ENCODE measurements around the gene PPP1R36. TPM values are rescaled to one million over a fixed set of nuclear protein-coding genes. Genes with fewer than 3 reads are reported as not detected.

PPP1R36 gene
- total RNA-seq, 1 donor from 2014 or later, result 1.3 TPM

- Mint-ChIP-seq H3K9me3 (no peaks in the 10 kb centered on the region), H3K27ac (no peak overlapping the region), H3K4me1 (peaks cover 36% of the 10 kb centered on the region), H3K27me3 (ENCODE audit: low read depth) (no peaks in the 10 kb centered on the region), H3K36me3 (no peaks in the 10 kb centered on the region), H3K4me3 (no peak overlapping the region)
- DNase-seq (ENCODE audit: low spot score in 2 of 2, unreplicated experiment in 2 of 2), result no peak
- no peak for TF ChIP-seq CTCF (IDR thresholded peaks at IDR 0.05; ENCODE audit: unreplicated experiment)
Observed at GRCh38 chr14:64634558-64634957, 84.8 kb downstream of the PPP1R36 start.

DNA sequence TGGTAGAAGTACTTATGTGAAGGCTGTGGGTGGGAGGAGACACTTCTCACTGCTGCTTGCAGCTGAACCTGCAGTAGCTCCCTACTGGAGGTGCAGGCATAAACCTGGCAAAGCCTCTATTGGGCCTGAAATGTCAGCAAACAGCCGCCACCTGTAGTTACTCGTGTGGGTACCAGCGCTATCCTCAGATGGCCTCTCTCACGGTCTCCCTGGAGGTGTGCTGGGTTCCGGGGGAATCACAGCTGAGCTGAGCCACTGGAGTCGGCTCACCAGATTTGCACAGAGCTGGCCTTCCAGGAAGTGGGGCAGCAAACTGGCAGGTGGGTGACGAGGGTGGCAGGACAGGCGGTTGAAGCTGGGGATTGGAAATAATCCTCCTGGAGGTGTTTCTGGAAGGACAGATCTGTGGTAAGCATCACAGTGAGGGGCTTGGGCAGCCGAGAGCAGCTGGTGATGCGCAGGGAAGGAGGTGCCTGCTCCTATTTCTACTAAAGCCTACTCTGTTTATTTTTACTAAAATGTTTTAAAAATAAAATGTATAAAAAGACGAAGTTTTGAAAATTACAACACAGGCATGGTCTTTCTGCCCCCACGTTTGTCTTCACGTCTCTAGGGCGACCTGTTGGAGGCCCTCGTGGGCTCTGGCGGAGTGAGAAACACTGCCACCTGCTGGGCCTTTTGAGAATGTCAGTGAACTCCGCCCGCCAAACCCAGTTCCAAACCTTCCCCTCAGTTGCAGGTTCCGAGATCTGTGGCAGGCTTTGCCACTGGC lies 86.6 kb downstream of the PPP1R36 start:
- H3K4me3 Mint-ChIP-seq, result no peak overlapping the region
- TF ChIP-seq CTCF (IDR thresholded peaks at IDR 0.05; ENCODE audit: unreplicated experiment), result peak; percentile 93

GRCh38 chr14:64636980-64637429 lies 87.2 kb downstream of the PPP1R36 start:
- Mint-ChIP-seq H3K36me3 (no peaks in the 10 kb centered on the region), H3K4me3 (no peak overlapping the region), H3K27me3 (ENCODE audit: low read depth) (no peaks in the 10 kb centered on the region), H3K27ac (peak overlapping the region; percentile 86), H3K9me3 (no peaks in the 10 kb centered on the region), H3K4me1 (peaks cover 40% of the 10 kb centered on the region)
- DNase-seq (ENCODE audit: low spot score in 2 of 2, unreplicated experiment in 2 of 2), result no peak
- TF ChIP-seq CTCF (IDR thresholded peaks at IDR 0.05; ENCODE audit: unreplicated experiment), result peak; percentile 52

More for the DNA sequence above, 86.6 kb downstream of the PPP1R36 start:
- Mint-ChIP-seq H3K36me3 (no peaks in the 10 kb centered on the region), H3K27ac (peak overlapping the region; percentile 86), H3K4me1 (peaks cover 37% of the 10 kb centered on the region), H3K9me3 (no peaks in the 10 kb centered on the region), H3K27me3 (ENCODE audit: low read depth) (no peaks in the 10 kb centered on the region)
- DNase-seq (ENCODE audit: low spot score in 2 of 2, unreplicated experiment in 2 of 2), result peak; percentile 56 to 83

- Mint-ChIP-seq H3K36me3 (no peaks in the 10 kb centered on the region), H3K9me3 (peaks cover under 1% of the 10 kb centered on the region), H3K27ac (peak overlapping the region; percentile 97), H3K27me3 (ENCODE audit: low read depth) (no peaks in the 10 kb centered on the region), H3K4me3 (no peak overlapping the region), H3K4me1 (peaks cover 47% of the 10 kb centered on the region)
- TF ChIP-seq CTCF (IDR thresholded peaks at IDR 0.05; ENCODE audit: unreplicated experiment), result no peak
- DNase-seq (ENCODE audit: low spot score in 2 of 2, unreplicated experiment in 2 of 2), result no peak
Observed at GRCh38 chr14:64637735-64638473, 88.1 kb downstream of the PPP1R36 start.

- Mint-ChIP-seq H3K36me3 (peaks cover under 1% of the 10 kb centered on the region), H3K27me3 (ENCODE audit: low read depth) (no peaks in the 10 kb centered on the region), H3K27ac (peak overlapping the region; percentile 97), H3K4me3 (no peak overlapping the region), H3K9me3 (peaks cover 8% of the 10 kb centered on the region), H3K4me1 (peaks cover 53% of the 10 kb centered on the region)
- no peak for DNase-seq (ENCODE audit: low spot score in 2 of 2, unreplicated experiment in 2 of 2)
- TF ChIP-seq CTCF (IDR thresholded peaks at IDR 0.05; ENCODE audit: unreplicated experiment), result no peak
Observed at GRCh38 chr14:64638625-64639024, 88.9 kb downstream of the PPP1R36 start.

Other genes starting within 250 kb of the PPP1R36 start
- gene MTHFD1, start 161.6 kb upstream of the PPP1R36 start, total RNA-seq, result 43.3 to 48.6 TPM (median 46.6 TPM) in 3 replicates
- 2.0 to 2.1 TPM (median 2.1 TPM) in 3 replicates for gene AKAP5, start 84.5 kb upstream of the PPP1R36 start, total RNA-seq
- gene ZBTB25, start 46.1 kb upstream of the PPP1R36 start, total RNA-seq, result 19.1 to 20.6 TPM (median 19.1 TPM) in 3 replicates
- gene ZBTB1, start 45.2 kb upstream of the PPP1R36 start, total RNA-seq, result 66.3 to 67.4 TPM (median 66.4 TPM) in 3 replicates
- gene HSPA2, start 9.2 kb upstream of the PPP1R36 start, total RNA-seq, result 10.1 to 10.6 TPM (median 10.5 TPM) in 3 replicates
- gene PLEKHG3, start 154.5 kb downstream of the PPP1R36 start, total RNA-seq, result 141 to 142 TPM (median 142 TPM) in 3 replicates